HG02798 (cell line): Measurements from ENCODE around the gene RPIA.
A peak's percentile ranks its signal among the peaks of the same experiment; 100 is the strongest.

ENCODE experiments used
- ATAC-seq: cut with Tn5 transposase; IDR thresholded peaks from one replicate; pipeline ENCODE4 v1.9.1; 2021; ENCODE audit warnings: mild to moderate bottlenecking; ENCODE audit not compliant: unreplicated experiment, poor library complexity

Gene RPIA

DNA sequence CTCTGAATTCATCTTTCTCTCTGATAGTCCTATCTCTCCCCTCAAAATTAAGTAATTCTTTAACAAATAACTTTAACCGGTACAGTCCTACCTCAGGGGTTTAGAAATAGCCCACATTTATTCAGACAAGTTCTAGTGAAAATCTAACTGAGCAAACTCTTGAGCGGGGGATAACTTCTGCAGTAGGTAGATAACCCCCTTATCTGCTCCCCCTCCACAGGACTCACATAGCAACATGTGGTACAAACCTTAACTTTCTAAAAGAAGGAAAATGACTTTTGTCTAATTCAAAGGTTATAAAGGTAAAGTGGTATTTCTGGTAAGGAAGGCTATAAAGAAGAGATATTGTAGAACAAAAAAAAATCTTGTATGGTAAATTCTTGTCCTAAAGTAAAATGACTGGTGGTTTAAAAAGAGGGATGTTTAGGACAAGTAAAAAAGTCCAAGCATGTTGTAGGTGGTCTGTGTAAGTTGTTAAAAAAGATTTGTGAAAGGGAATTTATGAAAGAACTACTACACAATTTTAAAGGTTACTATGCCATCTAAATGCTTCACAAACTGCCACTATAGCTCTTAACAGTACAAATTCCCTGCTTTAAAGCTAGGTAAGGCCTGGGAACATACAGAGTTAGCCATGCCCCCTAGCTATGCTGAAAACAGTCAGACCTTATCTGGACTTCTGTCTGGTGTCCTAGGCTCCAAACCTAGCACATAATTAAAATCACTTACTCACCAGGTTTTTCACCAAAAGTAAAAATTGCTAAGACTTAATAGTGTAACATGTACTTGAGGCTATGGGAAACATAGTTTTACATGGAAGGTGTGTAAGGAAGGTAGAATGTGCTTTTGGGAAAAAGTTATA lies 8.1 kb upstream of the RPIA start:
- ATAC-seq: no peak

DNA sequence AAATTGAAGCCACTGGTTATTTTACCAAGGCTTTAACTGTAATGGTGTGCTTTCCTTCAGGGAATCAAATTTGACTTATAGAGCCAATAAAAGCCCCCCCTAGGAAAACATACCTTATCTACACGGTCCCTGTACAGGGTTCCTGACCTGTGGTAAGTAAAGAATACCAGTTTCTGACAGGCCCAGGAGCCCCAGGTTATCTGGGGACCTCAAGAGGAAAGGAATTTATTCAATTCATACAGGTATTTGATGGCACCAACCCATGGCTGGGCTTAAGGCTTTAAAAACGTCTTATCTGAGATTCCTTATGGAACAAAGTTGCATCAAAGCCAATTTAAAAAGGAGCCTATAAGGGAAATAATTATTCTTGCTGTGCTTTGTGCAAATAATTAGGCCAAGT lies 7.0 kb upstream of the RPIA start:
- no peak for ATAC-seq

DNA sequence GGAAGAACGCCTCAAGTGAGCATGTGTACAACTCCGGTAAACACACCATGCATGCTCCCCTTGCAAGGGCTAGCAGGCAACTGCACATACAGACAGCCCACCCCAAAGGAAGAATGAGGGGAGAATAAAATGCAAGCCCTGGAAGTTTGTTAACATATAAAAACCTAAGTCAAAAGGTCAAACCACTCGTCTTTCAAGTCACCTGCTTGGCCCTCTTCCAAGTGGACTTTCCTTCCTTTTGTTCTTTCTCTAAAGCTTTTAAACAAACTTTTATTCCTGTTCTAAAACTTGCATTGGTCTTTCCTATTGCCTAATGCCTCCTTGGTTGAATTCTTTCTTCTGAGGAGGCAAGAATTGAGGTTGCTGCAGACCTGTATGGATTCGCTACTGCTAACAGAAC lies 5.2 kb upstream of the RPIA start:
- no peak for ATAC-seq

DNA sequence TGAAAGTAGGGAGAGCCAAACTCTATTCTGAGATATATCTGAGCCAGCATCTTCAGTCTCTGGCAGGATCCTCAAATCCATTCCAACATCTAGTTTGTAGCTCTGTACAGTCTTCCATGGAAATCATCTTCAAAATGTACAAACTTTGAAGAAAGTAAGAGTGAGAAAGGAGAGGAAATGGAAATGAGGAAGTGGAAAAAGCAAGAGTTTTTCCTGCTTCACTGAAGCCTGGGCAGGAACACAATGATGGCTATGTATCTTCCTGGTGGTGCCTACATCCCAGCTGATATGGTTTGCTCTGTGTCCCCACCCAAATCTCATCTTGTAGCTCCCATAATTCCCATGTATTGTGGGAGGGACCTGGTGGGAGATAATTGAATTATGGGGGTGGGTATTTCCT lies 4.1 kb upstream of the RPIA start:
- ATAC-seq: no peak

DNA sequence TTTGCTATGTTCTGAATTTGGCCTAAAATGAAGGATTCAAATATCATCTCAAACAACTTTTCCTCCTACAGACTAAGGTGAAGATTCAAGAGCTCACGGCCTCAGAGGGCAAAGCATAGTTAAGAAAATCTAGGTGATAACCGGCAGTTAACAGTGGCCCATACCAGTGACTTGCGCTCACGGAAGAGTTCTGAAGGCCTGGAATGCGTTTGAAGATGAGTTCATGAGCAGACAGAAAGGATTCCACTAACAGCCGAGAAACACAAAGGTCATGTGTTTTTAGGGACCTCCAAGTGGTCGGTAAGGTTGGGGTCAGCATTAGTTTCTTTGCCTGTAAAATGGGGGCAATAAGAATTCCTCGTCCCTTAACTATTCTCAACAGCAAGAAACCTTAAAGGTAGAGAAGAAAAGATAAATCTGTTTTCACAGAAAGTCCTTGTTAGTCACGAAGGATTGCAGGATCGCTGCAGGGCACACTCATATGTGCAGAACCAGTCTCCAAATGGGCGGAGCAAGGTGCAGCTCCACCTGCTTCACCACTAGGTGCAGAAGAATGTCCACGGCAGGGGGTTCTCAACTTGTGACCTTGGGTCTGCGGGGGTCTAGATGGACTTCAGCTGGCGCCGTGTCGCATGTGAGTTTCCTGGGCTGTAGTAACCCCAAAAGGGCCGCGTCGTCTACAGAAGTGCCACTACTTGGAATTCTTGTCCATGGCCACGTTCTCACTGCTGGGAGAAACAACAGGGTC lies 708 bp upstream of the RPIA start:
- ATAC-seq: peak; percentile 6

DNA sequence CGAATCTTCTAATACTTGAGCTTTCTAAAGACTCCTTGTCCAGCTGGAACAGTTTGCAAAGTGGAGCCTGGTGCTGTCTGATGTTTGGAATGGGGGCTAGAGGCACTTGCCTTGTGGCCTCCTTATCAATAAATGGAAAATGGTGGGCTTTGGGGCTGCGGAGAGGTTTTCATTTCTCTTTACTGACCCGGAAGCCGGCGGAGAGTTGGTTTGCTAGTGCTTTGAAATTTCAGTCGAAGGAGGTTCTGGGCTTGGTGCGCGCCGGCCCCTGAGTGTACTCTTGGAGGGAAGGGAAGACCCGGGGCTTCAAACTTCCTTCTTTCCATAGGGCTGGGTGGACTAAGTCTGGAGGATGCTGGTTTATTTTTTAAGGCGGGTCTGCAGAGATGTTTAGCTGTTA lies 714 bp downstream of the RPIA start:
- ATAC-seq: no peak

DNA sequence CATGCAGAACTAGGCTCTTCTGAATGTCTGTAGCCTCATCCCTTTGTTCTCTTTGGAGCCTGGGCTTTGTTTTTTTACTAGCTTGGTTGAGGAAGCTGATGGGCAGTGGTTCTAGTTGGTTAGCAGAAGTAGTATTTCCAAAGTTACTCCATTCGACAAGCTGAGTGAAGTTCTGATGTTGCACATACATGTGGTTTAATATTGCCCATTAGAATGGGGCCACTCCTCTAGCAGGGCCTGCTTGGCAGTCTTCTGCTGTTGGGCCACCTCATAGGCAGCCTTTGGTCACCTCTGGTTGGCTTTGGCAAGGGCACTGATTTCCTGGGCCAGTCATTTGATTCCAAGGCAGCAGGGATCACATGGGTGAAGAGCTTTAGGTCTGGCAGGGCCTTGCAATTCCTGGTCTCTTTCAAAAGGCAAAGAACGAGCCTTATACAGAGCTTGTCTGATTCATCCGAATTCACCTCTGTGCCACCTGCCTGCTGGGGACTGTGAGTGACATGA lies 2.5 kb downstream of the RPIA start:
- ATAC-seq: no peak

DNA sequence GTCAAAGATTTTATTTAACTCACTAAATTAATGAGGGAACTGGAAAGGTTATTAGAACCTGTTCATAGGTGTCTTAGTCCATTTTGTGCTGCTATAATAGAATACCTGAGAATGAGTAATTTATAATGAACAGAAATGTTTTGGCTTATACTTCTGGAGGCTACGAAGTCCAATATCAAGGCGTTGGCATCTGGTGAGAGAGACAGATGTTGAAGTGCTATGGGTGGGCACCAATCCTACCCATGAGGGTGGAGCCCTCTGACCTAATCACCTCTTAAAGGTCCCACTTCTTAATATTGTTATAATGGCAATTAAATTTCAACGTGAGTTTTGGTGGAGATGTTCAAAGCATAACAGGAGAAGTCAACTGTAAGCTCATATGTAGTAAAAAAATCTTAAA lies 5.1 kb downstream of the RPIA start:
- ATAC-seq: no peak

DNA sequence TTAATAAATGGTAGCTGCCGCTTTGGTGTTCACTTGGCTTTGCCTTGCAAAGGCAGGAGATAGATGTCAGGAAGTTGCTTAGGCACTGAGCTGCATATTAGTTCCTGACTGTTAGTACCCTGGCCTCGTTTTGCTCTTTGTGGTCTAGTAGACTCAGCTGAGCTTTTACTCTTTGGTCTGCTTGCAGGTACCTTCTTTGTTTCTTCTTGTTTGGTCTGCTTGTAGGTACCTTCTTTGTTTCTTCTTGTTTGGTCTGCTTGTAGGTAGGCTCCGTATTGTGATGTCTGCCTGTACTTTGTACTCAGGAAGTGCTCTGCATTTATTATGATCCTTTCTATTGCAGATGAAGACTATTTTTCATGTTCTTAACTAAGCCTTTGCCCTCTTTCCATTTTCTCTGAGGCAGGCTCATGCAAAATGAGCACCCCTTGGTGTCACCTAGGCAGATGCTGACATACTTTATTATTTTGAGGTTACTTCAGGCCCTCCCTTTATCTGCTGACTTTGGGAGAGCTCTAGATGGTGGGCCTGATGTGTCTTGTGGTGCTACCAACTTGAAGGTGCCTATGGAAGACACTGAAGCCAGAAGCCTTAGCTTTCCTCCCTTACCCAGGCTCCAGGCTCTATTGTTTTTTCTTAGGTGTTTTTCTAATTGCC lies 6.0 kb downstream of the RPIA start:
- ATAC-seq: no peak

DNA sequence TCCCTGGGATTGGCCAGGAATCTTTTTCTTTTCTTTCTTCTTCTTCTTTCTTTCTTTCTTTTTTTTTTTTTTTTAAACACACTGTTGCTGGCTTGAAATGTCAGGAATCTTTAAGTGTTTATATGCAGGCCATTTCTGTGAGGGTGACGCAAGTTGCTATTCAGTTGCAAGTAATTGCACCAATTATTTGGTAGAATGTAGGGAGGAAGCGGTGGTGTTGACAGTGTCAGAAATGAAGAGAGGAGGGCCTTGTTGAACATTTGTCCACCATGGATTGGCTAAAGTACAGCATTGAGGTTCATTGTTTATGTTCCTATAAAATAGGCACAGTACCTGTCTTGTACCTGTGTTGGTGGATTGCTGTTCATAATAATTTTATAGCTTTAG lies 6.5 kb downstream of the RPIA start:
- ATAC-seq: no peak

DNA sequence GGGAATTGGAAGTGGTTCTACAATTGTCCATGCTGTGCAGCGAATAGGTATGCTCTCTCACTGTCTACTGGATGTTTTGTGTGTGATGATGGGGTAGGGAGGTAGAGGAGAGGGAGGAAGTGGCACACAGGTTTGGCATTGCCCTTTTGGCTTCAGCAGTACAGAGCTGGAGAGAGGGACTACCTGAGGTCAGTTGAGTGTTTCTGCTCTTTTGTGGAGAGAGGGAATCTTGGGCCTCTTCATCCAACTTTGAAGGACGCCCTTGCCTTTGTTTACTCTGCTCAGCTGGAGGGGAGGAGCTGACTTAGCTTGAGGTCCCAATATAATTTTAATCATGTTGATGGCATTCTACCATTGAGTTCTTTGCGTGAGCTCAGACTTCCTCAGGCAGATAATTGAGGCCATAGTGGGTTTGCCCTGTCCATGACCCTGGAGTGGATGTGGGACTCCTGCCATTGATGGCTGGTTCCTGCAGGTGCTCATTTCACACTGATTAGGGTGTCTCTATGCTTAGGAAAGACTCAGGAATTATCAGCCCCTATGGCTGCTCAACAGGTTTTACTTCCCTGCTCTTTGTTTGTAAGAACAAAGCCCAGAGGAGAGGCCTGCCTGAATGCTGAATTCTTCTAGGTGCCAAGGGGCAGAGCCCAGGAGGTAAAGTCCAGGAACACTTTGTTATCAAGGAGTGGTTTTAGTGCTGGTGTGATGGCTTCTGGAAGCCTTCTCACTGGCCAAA lies 7.2 kb downstream of the RPIA start:
- ATAC-seq: no peak

DNA sequence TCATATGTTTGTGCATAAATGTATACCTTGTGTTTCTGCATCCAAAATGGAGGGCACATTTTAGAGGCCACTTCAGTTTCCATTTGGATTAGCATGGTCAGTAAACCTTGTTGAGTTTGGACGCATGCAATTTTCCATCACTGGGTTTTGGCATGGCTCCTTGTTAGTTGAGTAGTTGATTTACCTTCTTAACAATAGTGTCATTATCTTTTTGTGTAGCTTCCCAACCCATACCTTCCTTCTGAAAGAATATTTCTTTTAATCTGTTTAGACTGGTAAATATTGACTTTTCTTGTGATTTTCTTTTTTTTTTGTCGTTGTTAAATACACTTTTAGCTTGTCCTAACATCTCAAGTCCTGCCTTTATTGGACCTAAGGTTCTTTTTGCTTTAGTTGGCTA lies 15.5 kb downstream of the RPIA start:
- ATAC-seq: no peak

DNA sequence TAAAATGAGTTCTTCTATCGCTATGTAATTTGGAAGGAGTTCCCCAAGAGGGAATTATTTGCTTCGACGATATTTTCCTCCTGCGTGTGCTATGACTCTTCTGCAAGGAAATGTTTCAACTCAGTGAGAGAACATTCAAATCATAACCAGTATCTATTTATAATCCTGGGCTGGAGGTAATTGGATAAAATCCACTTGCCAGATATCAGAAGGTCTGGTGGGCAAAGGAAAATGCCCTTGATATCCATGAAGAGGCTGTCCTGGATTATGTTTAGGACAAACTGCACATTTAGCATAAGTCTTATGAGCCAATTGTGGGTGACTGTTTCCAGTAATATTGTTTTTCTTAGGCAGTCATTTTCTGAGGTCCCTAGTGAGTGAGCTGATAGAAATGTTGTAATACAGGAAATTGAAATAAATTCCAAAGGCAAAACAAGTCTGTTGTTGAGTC lies 17.7 kb downstream of the RPIA start:
- no peak for ATAC-seq

DNA sequence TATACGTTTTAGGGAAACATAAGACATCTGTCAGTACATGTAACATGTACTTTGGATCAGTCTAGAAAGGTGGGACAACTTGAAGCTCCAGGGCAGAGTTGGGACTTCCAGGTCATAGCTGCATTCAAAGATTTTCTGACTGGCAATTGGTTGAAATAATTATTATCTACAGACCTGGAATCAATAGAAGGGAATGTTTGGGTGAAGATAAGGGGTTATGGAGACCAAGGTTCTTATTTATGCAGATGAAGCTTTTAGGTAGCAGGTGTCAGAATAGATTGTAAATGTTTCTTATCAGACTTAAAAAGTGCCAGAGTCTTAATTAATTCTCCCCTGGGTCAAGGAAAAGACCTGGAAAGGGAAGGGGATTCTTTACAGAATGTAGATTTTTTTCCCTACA lies 19.8 kb downstream of the RPIA start:
- no peak for ATAC-seq

DNA sequence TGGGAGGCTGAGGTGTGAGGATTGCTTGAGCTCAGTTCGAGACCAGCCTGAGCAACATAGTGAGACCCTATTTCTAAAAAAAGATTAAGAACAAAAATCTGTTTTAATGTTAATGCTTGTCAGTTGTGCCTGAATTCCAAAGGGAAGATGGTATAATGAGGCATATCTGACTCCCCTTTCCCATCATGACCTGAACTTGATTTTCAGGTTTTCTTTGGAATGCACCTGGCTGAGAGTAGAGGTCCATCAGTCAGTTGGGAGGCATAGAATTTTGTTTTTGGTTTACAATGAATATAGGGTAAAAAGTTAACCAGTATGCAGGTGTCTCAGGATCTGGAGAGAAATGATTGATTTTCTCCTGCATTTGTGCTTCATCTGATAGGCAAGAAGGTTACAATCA lies 20.4 kb downstream of the RPIA start:
- no peak for ATAC-seq

DNA sequence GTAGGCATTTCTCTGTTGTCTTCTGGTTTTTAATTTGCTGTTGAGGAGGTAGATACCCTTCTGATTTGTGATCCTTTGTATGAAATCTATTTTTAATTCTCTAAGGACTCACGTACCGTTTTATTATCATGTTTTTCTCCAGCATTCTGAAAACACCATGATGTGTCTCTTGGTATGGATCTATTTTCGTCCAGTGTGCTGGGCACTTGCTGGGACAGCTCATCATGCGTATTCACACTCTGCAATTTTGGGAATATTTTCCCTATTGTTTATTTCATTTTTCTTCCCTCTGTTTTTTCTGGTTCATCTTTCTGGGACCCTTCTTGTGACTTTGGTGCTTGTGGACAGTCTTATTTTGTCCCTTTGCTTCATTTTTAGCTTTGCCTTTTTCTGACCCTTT lies 21.9 kb downstream of the RPIA start:
- no peak for ATAC-seq

DNA sequence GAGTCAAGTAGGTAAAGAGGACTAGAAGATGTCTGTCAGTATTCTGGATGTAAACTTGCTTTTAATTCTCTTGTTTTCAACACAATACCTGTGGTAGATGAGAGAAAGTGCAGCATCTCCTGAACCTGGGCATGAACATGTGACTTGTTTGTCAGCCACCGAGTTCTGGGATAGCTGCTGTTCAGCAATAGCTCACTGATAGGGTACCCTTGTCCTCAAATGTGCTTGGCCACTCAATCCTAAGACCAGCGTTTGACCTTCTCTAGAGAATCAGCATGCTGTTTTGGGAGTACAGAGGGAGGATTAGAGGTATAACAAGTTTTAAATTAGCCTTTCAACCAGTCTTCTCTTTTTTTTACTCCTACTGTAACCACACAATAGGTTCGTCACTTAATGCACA lies 23.2 kb downstream of the RPIA start:
- ATAC-seq: no peak

DNA sequence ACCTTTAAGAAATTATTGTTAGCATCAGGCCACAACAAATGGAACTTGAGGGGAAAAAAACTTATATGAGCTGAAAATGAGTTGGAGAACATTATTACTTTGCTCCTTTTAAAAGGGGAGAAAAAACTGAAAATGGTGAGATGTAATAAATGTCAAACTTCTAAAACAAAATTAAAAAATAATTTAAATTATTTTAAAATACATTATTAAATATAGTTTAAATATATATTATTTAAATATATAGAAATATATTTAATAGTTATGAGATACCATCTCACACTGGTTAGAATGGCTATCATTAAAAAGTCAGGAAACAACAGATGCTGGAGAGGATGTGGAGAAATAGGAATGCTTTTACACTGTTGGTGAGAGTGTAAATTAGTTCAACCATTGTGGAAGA lies 28.9 kb downstream of the RPIA start:
- no peak for ATAC-seq

DNA sequence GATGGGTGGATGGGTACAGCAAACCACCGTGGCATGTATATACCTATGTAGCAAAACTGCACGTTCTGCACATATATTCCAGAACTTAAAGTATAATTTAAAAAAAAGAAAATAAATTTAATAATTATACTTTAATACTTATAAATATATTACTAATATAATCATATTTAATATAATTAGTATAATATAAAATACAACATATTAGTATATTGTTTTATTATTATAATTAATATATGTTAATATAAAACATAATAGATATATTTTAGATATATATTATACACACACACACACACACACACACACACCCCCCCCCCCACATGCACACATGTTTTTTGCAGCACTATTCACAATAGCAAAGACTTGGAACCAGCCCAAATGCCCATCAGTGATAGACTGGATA lies 29.8 kb downstream of the RPIA start:
- ATAC-seq: no peak

DNA sequence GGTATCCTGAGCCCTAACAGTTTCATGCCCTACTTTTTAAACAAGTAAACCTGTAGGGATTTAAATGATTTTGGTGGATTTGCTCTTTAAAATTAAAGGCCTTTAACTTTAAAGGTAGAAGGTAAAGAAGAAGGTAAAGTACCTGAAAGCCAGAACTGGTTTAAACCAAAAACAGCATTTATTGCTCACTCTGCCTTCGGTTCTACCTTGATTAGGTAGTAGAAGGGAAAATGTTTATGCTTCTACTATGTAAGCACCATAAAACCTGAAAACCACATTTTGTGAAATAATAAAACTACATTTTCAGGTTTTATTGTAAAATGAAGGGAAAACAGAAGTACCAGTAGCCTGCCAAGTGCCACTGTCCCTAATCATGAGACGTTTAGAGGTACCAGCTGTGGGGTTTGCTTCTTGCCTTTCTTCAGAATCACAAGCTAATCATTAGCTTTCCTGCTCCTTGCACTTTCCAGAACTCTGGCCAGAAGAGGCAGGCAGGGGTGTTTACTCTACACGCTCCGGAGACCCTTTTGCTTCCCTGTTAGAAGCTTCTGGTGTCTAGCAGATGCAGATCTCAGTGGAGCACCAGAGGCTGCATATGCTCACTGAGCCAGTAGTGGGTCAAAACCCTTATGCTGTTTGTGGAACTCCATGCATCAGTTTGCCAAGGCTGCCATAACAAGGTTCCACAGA lies 33.3 kb downstream of the RPIA start:
- no peak for ATAC-seq
